Activated T-cell treated with anti-CD3 and anti-CD28 coated beads, Interleukin-2, amount 50 U/mL, for 4 hours (primary cell): ENCODE data around the gene MINDY4. TPM values are rescaled to one million over a fixed set of nuclear protein-coding genes. Genes with fewer than 3 reads are reported as not detected.

Source experiments
- ATAC-seq, 2 donors: fragments of 200-7000 bp; cut with Tn5 transposase; one replicate each; pipeline ENCODE4 v1.10.0; 2021
- DNase-seq: peaks from one replicate; pipeline ENCODE4 v3.0.0-alpha.2; 2020
- H3K27me3 Mint-ChIP-seq: one replicate; pipeline ENCODE4 v1.8.0; 2021; ENCODE audit warnings: low read depth, mixed read lengths
- H3K36me3 Mint-ChIP-seq: one replicate; pipeline ENCODE4 v1.8.0; 2022; ENCODE audit warnings: mixed read lengths; ENCODE audit not compliant: insufficient read depth
- H3K4me1 Mint-ChIP-seq: one replicate; pipeline ENCODE4 v1.8.0; 2021; ENCODE audit warnings: low read depth, mixed read lengths
- H3K4me3 Mint-ChIP-seq: one replicate; pipeline ENCODE4 v1.8.0; 2021; ENCODE audit warnings: mild to moderate bottlenecking, moderate library complexity, mixed read lengths
- H3K9me3 Mint-ChIP-seq: one replicate; pipeline ENCODE4 v1.8.0; 2021; ENCODE audit warnings: mixed read lengths
- total RNA-seq, 3 donors: library from RNA; stranded (reverse); gene quantifications; one replicate each; pipeline ENCODE4 v1.2.1, GENCODE V29; 2021

The MINDY4 gene
- total RNA-seq, 3 donors from 2014 or later: 1.6 to 2.1 (median 1.7) TPM

DNA sequence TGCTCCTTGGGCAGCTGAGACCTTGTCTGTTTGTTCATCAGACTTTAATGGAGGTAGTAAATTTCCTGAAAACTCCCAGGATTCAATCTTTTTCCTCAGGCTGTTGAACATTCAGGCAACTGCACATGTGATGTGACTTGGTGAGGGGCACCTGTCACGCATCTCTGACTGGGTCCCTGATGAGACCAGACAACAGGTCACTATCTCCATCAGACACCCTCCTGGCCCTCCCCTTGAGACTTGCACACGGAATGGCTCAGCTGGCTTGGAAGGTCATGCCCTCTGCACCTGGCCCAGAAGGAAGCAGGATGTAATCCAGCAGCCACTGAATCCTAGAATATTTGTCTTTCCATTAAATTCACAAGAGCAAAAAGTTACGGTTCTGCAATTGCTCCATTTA is 156.3 kb downstream of the MINDY4 start:
- H3K4me3 Mint-ChIP-seq: no peak overlapping the region
- H3K36me3 Mint-ChIP-seq: no peaks in the 10 kb centered on the region
- H3K4me1 Mint-ChIP-seq: no peaks in the 10 kb centered on the region
- peaks cover 12% of the 10 kb centered on the region for H3K9me3 Mint-ChIP-seq
- no peak for ATAC-seq
- H3K27me3 Mint-ChIP-seq: no peaks in the 10 kb centered on the region
- DNase-seq: no peak

DNA sequence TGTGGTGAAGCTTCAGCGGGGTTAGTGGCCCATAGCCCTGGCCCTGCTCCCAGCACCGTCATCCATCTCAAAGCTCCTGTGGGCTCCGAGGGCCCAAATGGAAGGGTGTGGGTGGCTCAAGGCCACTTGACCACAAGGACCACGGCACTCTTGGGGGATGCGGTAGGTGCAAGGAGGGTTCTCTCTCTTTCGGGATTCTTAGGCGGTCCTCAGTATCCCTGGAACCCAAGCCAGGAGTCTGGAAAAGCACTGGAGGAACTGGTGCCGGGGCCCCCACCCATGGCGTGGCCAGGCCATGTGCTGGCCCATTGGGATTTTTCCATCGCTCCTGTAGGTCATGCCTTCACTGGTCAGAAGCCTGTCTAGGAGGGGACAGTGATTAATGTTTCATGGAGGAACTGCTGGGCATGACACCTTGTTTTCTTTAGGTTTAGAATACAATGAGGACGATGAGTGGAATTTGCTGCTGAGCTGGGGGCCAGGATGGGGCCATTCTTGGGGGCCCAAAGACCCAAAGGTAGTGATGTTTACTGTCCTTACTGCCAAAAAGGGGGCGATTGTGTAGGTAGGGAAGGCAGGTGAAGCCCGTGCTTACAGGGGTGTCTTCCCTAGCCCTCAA is 157.1 kb downstream of the MINDY4 start:
- DNase-seq (no peak), ATAC-seq (no peak)
- Mint-ChIP-seq H3K4me3 (no peak overlapping the region), H3K36me3 (no peaks in the 10 kb centered on the region), H3K27me3 (no peaks in the 10 kb centered on the region), H3K9me3 (peaks cover 12% of the 10 kb centered on the region), H3K4me1 (no peaks in the 10 kb centered on the region)

DNA sequence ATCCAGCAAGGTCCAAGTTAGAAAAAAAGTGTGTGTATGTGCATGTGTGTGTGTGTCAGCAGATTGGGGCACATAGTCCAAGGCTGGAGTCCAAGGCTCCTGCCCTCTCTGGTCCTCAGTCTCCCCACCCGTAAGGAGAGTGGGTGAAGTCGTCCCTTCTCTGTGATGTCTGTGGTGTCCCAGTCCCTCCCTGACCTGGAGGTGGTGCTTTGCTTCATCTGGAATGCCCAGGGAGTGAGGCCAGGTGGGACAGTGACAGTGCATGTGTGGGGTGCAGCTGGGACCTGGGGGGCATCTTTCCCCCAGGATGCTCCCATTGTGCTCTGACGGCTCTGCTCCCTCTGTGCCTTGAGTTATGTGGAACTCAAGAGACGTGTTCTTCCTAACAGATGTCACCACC is 158.5 kb downstream of the MINDY4 start:
- no peaks in the 10 kb centered on the region for H3K27me3 Mint-ChIP-seq
- peaks cover 12% of the 10 kb centered on the region for H3K9me3 Mint-ChIP-seq
- H3K4me1 Mint-ChIP-seq: no peaks in the 10 kb centered on the region
- ATAC-seq (no peak), DNase-seq (peak; percentile 2)
- H3K4me3 Mint-ChIP-seq: no peak overlapping the region
- no peaks in the 10 kb centered on the region for H3K36me3 Mint-ChIP-seq

DNA sequence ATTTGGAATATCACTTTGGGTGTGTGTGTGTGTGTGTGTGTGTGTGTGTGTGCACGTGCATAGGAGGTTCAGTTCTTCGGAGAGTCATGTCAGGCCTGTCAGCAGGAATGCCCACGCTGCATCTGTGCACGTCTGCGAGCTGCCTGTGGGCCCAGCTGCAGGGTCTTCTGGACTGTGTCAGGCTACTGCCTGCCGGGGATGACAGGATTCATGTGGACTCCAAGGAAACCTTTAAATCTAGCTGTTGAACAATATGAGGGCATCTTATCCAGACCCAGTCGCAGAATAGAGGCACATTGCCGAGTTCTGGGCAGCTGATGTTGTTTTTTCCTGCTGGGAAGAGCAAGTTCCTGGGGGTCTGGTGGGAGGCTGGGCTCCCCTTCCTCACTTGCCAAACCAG is 159.4 kb downstream of the MINDY4 start:
- H3K4me1 Mint-ChIP-seq: no peaks in the 10 kb centered on the region
- DNase-seq: no peak
- no peak for ATAC-seq

DNA sequence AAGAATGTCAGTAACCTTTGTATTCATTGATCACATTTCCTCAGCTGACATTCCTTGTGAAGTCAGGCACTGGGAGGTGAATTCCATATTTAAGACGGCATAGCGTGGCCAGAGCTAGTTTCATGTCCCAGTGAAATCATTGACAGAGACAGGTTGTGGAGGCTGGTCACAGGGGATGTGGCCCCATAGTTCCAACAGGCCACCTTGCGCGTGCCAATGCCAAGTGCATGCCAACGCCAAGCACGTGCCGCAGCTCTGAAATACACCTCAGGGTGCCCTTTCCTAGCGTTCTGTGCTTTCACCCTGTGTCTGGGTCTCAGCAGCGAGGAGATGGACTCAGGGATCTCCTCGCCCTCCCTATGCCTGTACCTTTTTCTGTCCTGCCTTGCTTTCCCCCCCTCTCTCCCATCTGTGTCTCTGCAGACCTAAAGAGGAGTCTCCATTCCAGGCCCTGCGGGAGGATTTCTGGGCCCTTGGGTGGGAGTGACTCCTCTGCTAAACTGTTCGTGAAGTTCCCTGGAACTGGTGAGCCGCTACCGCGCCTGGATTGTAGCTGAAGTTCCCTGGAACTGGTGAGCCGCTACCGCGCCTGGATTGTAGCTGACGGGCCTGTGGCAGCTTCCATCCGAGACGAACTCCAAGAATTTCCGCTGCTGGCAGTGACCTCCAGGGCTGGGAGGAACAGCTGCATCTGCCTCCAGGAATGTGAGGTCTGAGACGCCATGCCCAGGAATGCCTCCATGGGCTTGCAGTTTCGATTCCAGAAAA is 160.1 kb downstream of the MINDY4 start:
- Mint-ChIP-seq H3K4me3 (no peak overlapping the region), H3K4me1 (no peaks in the 10 kb centered on the region), H3K9me3 (peaks cover 12% of the 10 kb centered on the region), H3K36me3 (no peaks in the 10 kb centered on the region), H3K27me3 (peaks cover 2% of the 10 kb centered on the region)
- no peak for DNase-seq
- no peak for ATAC-seq

More for the DNA sequence above, 159.4 kb downstream of the MINDY4 start:
- no peaks in the 10 kb centered on the region for H3K27me3 Mint-ChIP-seq
- no peak overlapping the region for H3K4me3 Mint-ChIP-seq
- H3K9me3 Mint-ChIP-seq: peaks cover 12% of the 10 kb centered on the region
- H3K36me3 Mint-ChIP-seq: no peaks in the 10 kb centered on the region

DNA sequence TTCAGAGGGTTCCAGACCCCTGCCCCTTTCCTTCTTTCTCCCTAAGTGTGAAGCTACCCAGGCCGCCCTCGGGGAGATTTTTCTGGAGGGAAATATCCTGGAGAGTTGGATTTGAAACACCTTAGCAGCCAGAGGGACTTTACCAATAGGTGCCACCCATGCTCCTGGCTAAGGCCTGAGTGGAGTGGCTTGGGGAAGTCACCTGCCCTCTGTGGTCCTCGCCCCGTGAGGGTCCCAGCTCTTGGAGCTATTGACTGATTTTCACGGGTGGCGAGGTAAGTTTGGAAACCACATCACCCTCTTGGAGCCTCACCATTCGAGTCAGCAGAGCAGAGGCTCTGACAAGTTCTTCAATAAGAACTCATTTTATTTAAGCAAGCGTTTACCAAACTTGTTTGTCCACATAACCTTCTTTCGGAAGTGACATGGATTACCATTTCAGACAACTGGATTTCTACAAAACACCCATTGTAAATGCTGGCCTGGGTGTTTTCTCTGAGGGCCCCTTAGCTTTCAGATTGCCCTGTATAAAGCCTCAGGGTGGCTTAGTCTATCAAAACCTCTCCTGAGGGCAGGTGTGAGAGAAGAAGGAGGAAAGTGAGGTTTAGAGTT is 160.8 kb downstream of the MINDY4 start:
- ATAC-seq (no peak), DNase-seq (no peak)
- Mint-ChIP-seq H3K4me3 (no peak overlapping the region), H3K36me3 (no peaks in the 10 kb centered on the region), H3K9me3 (peaks cover 7% of the 10 kb centered on the region), H3K4me1 (no peaks in the 10 kb centered on the region), H3K27me3 (peaks cover 8% of the 10 kb centered on the region)

DNA sequence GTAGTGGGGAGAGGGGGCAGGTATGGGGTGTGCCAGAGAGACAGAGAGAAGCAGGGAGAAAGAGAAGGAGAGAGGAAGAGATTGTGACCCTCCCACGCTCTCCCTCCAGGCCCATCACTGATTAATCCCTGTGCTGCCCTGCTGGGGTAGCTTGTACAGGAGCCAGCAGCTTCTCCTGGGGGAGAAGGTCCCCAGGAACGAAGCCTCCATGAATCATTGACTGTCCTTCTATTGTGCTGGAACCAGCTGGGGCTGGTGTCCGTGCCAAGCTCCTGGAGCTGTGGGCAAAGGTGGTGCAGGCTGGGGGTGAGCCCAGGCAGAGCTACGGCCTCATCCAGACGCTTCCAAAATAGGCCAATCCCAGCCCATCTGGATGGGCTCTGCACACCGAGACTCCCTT is 161.3 kb downstream of the MINDY4 start:
- no peak overlapping the region for H3K4me3 Mint-ChIP-seq
- peaks cover 3% of the 10 kb centered on the region for H3K9me3 Mint-ChIP-seq
- no peaks in the 10 kb centered on the region for H3K36me3 Mint-ChIP-seq
- peaks cover 8% of the 10 kb centered on the region for H3K27me3 Mint-ChIP-seq
- ATAC-seq (no peak), DNase-seq (no peak)
- H3K4me1 Mint-ChIP-seq: no peaks in the 10 kb centered on the region

DNA sequence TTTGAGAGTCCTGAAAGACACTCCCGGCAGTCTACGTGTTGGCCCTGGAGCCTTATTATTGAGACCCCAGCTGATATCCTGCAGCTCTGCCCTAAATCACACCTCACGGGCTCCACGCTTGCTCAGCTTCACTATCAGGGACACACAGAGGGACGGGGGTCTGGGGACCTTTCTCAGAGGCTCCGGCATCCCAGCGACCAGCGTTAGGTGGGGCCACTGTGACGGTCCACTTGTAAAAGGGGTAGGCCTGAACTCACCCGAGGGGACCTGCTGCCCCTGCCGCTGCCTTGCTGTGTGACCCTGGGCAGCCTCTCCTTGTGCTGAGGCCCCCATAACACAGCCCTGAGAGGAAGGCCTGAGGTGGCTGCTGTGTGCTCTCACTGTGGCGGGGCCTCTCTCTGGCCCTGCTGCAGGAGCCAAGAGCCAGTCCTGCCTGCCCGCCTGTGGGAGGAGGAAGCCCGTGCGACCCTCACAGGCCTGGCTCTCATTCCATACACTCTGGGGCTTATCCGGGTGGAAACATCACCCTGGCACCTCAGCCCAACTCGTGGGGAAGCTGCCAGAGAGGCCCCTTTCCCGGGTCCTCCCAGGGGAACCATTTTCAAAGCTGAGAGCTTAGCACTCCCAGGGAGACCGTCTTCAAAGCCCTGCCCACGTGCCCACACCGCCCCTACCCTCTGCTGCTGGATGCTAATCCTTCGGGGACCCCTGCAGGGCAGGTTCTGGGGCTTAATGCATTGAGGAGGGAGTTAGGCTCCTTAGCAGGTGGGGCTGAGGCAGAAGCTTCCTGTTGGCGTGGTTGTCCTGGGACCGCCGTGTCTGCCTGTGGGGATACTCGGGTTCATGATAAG is 162.1 kb downstream of the MINDY4 start:
- H3K4me3 Mint-ChIP-seq: no peak overlapping the region
- no peak for ATAC-seq
- no peak for DNase-seq
- no peaks in the 10 kb centered on the region for H3K9me3 Mint-ChIP-seq
- peaks cover 10% of the 10 kb centered on the region for H3K27me3 Mint-ChIP-seq
- no peaks in the 10 kb centered on the region for H3K36me3 Mint-ChIP-seq
- H3K4me1 Mint-ChIP-seq: no peaks in the 10 kb centered on the region

DNA sequence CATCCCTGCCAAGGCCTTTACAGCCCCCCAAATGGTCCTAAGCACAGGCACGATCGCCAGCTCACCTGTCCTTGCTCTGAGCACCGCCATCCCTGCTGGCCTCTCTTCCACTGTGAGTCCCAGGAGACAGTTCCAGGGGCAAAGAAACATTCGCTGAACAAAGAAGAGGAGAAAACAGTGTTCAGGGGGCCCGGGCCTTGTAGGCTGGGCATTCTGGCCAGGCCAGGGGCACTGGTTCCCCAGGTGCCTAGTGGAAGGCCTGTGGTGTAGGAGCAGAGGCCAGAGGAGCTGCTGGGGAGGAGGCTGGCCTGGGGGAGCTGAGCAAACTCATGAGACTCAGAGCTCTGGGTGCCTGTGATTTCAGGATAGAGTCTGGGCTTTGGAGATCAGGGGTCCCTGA is 163.0 kb downstream of the MINDY4 start:
- Mint-ChIP-seq H3K4me3 (no peak overlapping the region), H3K27me3 (peaks cover 10% of the 10 kb centered on the region), H3K9me3 (no peaks in the 10 kb centered on the region), H3K36me3 (no peaks in the 10 kb centered on the region), H3K4me1 (no peaks in the 10 kb centered on the region)
- ATAC-seq (no peak), DNase-seq (no peak)

DNA sequence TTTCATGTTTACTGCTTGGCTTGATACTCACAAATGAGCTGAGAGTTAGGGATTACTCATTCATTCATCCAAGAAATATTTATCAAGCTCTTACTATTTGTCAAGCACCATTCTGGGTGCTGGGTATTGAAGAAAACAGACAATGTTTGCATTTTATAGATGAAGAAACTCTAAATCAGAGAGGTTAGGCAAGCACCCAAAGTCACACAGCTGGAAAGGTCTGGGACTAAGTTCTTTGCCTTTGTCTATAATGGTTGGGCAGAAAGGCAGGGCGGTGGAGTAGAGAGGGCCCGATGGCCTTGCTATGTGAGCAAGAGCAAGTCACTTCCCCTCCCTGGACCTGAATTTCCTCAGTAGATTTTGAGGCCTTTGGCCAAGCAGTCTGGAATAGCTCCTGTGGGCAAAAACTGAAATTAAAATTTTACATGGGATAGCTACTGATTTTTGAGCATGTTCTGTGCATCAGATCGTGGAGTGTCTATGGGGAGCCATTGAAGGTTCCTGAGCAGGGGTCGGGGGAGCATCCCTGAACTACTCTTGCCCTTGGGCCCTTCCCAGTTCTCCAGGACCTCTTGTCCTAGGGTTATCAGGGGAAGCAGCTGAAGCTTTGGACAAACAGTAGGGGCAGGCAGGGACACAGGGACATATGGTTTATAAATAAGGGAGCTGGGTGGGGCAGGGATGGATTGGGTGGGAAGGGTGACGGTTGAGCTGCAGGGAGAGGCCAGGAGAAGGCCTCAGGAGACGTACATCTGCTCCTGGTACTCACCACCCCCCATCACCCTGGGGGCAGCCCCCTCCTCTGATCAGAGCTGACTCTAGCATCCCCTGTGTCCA is 163.7 kb downstream of the MINDY4 start:
- Mint-ChIP-seq H3K4me3 (no peak overlapping the region), H3K36me3 (no peaks in the 10 kb centered on the region), H3K9me3 (no peaks in the 10 kb centered on the region), H3K27me3 (peaks cover 18% of the 10 kb centered on the region), H3K4me1 (no peaks in the 10 kb centered on the region)
- DNase-seq: no peak
- no peak for ATAC-seq

DNA sequence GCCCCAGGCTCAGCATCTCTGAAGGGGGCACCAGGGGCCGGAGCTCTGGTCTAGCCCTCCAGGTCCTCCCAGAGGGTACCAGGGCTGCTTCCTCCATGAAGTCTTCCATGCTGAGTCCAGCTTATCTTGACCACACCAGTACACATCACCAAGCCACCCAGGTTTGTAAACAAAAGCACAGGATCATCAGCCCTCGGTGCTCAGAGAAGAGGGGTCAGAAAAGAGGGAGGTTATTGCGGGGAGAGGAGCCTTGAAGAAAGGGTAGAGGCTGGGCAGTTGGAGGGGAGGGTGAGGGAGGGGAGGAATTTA is 164.3 kb downstream of the MINDY4 start:
- Mint-ChIP-seq H3K4me3 (no peak overlapping the region), H3K36me3 (no peaks in the 10 kb centered on the region), H3K4me1 (no peaks in the 10 kb centered on the region), H3K27me3 (peaks cover 20% of the 10 kb centered on the region), H3K9me3 (no peaks in the 10 kb centered on the region)
- DNase-seq (no peak), ATAC-seq (no peak)

DNA sequence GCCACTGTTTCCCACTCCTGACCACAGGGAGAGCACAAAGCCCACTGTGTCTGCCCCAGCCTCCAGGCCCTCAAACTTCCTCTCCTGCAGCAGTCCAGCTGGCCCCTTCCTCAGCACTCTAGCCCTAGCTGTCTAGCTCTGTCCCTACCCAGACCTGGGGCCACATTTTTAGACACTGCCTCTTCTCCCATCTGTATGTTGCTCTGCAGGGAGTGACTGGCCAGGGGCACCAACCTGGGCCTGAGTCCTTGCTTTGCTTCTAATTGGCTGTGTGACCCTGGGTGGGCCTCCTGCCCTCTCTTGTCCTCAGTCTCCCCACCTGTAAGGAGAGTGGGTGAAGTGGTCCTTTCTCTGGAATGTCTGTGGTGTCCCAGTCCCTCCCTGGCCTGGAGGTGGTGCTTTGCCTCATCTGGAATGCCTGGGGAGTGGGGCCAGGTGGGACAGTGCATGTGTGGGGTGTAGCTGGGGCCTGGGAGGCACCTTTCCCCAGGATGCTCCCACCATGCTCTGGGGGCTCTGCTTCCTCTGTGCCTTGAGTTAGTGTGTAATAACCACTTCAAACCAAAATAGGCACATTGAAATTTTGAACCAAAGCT is 165.5 kb downstream of the MINDY4 start:
- ATAC-seq (no peak), DNase-seq (no peak)
- Mint-ChIP-seq H3K9me3 (no peaks in the 10 kb centered on the region), H3K4me3 (no peak overlapping the region), H3K27me3 (peaks cover 27% of the 10 kb centered on the region), H3K36me3 (no peaks in the 10 kb centered on the region), H3K4me1 (no peaks in the 10 kb centered on the region)

DNA sequence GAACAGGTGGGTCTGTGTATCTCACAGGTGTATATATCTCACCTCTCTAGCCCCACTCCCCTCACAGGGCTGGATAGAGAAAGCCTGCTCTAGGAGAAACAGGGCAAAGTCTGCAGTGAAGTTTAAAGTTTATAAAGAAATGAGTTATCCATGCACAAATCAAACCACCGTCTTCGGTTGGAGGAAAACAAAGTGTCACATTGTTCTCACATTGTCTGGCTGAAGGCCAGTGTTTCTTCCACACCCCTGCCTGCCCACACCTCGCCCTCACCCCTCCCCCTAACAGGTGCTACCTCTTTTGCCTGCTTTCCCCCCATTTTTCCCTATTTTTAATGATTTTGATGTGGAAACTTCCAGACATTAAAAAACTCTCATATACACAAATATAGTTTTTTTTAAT is 166.2 kb downstream of the MINDY4 start:
- Mint-ChIP-seq H3K4me3 (no peak overlapping the region), H3K4me1 (no peaks in the 10 kb centered on the region), H3K27me3 (peaks cover 33% of the 10 kb centered on the region), H3K9me3 (no peaks in the 10 kb centered on the region), H3K36me3 (no peaks in the 10 kb centered on the region)
- ATAC-seq: no peak
- DNase-seq: no peak
